H9 (cell line): ENCODE results near the gene ZFAND3. TPM values are rescaled to one million over a fixed set of nuclear protein-coding genes. Genes with fewer than 3 reads are reported as not detected.

Experiments used
- DNase-seq: peaks from one replicate; pipeline ENCODE4 v3.0.0-alpha.2; 2017
- H2AFZ ChIP-seq: one replicate; pipeline ENCODE4 v1.6.1; 2013; ENCODE audit warnings: mild to moderate bottlenecking, low read length, control low read depth, moderate library complexity
- H2AK5ac ChIP-seq: 2 replicates; pipeline ENCODE4 v1.6.1; 2013; ENCODE audit warnings: low read length, control low read depth, mixed read lengths; ENCODE audit not compliant: insufficient read length
- H2BK120ac ChIP-seq: one replicate; pipeline ENCODE4 v1.6.1; 2013; ENCODE audit warnings: low read depth, mild to moderate bottlenecking, low read length, control low read depth, inconsistent platforms; ENCODE audit not compliant: poor library complexity, severe bottlenecking
- H2BK12ac ChIP-seq: 2 replicates; pipeline ENCODE4 v1.6.1; 2013; ENCODE audit warnings: low read length, control low read depth, mixed read lengths, low read depth; ENCODE audit not compliant: insufficient read length
- H2BK15ac ChIP-seq: 2 replicates; pipeline ENCODE4 v1.6.1; 2013; ENCODE audit warnings: low read depth, low read length, control low read depth
- H2BK20ac ChIP-seq: one replicate; pipeline ENCODE4 v1.6.1; 2013; ENCODE audit warnings: low read depth, mild to moderate bottlenecking, low read length, control low read depth, inconsistent platforms; ENCODE audit not compliant: poor library complexity, severe bottlenecking
- H2BK5ac ChIP-seq: 2 replicates; pipeline ENCODE4 v1.6.1; 2013; ENCODE audit warnings: low read length, control low read depth, mixed read lengths; ENCODE audit not compliant: insufficient read length
- H3K14ac ChIP-seq: 2 replicates; pipeline ENCODE4 v1.6.1; 2013; ENCODE audit warnings: low read length, control low read depth; ENCODE audit not compliant: insufficient read depth
- H3K18ac ChIP-seq: 2 replicates; pipeline ENCODE4 v1.6.1; 2013; ENCODE audit warnings: low read depth, mild to moderate bottlenecking, mixed read lengths, low read length, control low read depth; ENCODE audit not compliant: insufficient read length
- H3K23ac ChIP-seq: 2 replicates; pipeline ENCODE4 v1.6.1; 2013; ENCODE audit warnings: low read length, control low read depth, mixed read lengths, low read depth; ENCODE audit not compliant: insufficient read length
- H3K23me2 ChIP-seq: 2 replicates; pipeline ENCODE4 v1.6.1; 2013; ENCODE audit warnings: low read depth, mild to moderate bottlenecking, mixed read lengths, low read length, control low read depth; ENCODE audit not compliant: insufficient read length, poor library complexity, severe bottlenecking
- H3K27ac ChIP-seq: 2 replicates; pipeline ENCODE4 v1.5.1; 2013; ENCODE audit warnings: low read length, control low read depth, mixed read lengths, low read depth; ENCODE audit not compliant: insufficient read length
- H3K27me3 ChIP-seq: 2 replicates; pipeline ENCODE4 v1.6.1; 2013; ENCODE audit warnings: low read length, control low read depth, inconsistent platforms; ENCODE audit not compliant: insufficient read depth
- H3K4ac ChIP-seq: 2 replicates; pipeline ENCODE4 v1.6.1; 2013; ENCODE audit warnings: low read depth, mild to moderate bottlenecking, control low read depth, inconsistent platforms, low read length, moderate library complexity
- H3K4me1 ChIP-seq: 2 replicates; pipeline ENCODE4 v1.6.1; 2013; ENCODE audit warnings: low read length, control low read depth, inconsistent platforms; ENCODE audit not compliant: insufficient read depth
- H3K4me2 ChIP-seq: 2 replicates; pipeline ENCODE4 v1.6.1; 2013; ENCODE audit warnings: low read length, control low read depth, mixed read lengths; ENCODE audit not compliant: insufficient read length, insufficient read depth
- H3K56ac ChIP-seq: 2 replicates; pipeline ENCODE4 v1.6.1; 2013; ENCODE audit warnings: low read depth, mild to moderate bottlenecking, mixed read lengths, low read length, control low read depth; ENCODE audit not compliant: insufficient read length
- H3K79me1 ChIP-seq: 2 replicates; pipeline ENCODE4 v1.6.1; 2013; ENCODE audit warnings: low read depth, mild to moderate bottlenecking, moderate library complexity, low read length, control low read depth, inconsistent platforms; ENCODE audit not compliant: insufficient read depth, poor library complexity, severe bottlenecking
- H3K79me2 ChIP-seq: 2 replicates; pipeline ENCODE4 v1.6.1; 2013; ENCODE audit warnings: low read length, control low read depth, inconsistent platforms; ENCODE audit not compliant: insufficient read depth
- H3K9ac ChIP-seq: 2 replicates; pipeline ENCODE4 v1.6.1; 2013; ENCODE audit warnings: low read length, control low read depth, mixed read lengths; ENCODE audit not compliant: insufficient read length; ENCODE audit errors: extremely low read depth
- H3K9me3 ChIP-seq: one replicate; pipeline ENCODE4 v1.6.1; 2013; ENCODE audit warnings: low read depth, low read length, inconsistent platforms; ENCODE audit not compliant: control insufficient read depth
- H3T11ph ChIP-seq: one replicate; pipeline ENCODE4 v1.6.1; 2013; ENCODE audit warnings: mild to moderate bottlenecking, low read length, control low read depth, inconsistent platforms
- H4K20me1 ChIP-seq: one replicate; pipeline ENCODE4 v1.6.1; 2013; ENCODE audit not compliant: control insufficient read depth, insufficient read length, insufficient read depth
- H4K5ac ChIP-seq: 2 replicates; pipeline ENCODE4 v1.6.1; 2013; ENCODE audit warnings: low read depth, mild to moderate bottlenecking, mixed read lengths, low read length, control low read depth; ENCODE audit not compliant: insufficient read length
- H4K8ac ChIP-seq: replicated peaks from 2 replicates; pipeline ENCODE4 v1.6.1; 2013; ENCODE audit warnings: low read length, control low read depth, mixed read lengths, low read depth; ENCODE audit not compliant: insufficient read length
- H4K91ac ChIP-seq: 2 replicates; pipeline ENCODE4 v1.6.1; 2013; ENCODE audit warnings: low read depth, mild to moderate bottlenecking, moderate library complexity, mixed read lengths, low read length, control low read depth; ENCODE audit not compliant: insufficient read length
- H3K27ac Mint-ChIP-seq, 3 experiments: 2 replicates in 2 of 3; 3 replicates in 1 of 3; pipeline ENCODE4 v1.8.0; 2020 to 2021; ENCODE audit warnings: mixed read lengths in 3 of 3, mild to moderate bottlenecking in 1 of 3, moderate library complexity in 1 of 3
- H3K27me3 Mint-ChIP-seq: 2 replicates; pipeline ENCODE4 v1.8.0; 2021; ENCODE audit warnings: low read depth, mild to moderate bottlenecking, moderate library complexity, mixed read lengths
- H3K36me3 Mint-ChIP-seq, 3 experiments: 2 replicates in 2 of 3; 3 replicates in 1 of 3; pipeline ENCODE4 v1.8.0; 2020 to 2021; ENCODE audit warnings: low read depth in 3 of 3, mixed read lengths in 3 of 3; ENCODE audit not compliant: insufficient read depth in 1 of 3
- H3K4me1 Mint-ChIP-seq, 2 experiments: 2 replicates each; pipeline ENCODE4 v1.8.0; 2020; ENCODE audit warnings: mixed read lengths in 2 of 2
- H3K4me3 Mint-ChIP-seq, 2 experiments: 2 replicates in 1 of 2; 3 replicates in 1 of 2; pipeline ENCODE4 v1.8.0; 2020 to 2021; ENCODE audit warnings: mild to moderate bottlenecking in 2 of 2, mixed read lengths in 2 of 2, moderate library complexity in 1 of 2
- H3K9me3 Mint-ChIP-seq, 2 experiments: 2 replicates in 1 of 2; 3 replicates in 1 of 2; pipeline ENCODE4 v1.8.0; 2020; ENCODE audit warnings: mild to moderate bottlenecking in 2 of 2, mixed read lengths in 2 of 2, moderate library complexity in 1 of 2
- WGBS: extraction: QIAGEN DNeasy Blood & Tissue Kit; methylation state at CpG from one replicate; pipeline ENCODE4 v1.1.7; 2013; ENCODE audit warnings: missing lambda C conversion rate, low lambda C conversion rate, mixed read lengths; ENCODE audit not compliant: insufficient read length; ENCODE audit errors: extremely low coverage; 5-methylcytosine and 5-hydroxymethylcytosine counted together
- total RNA-seq: library from RNA; stranded (reverse); gene quantifications from 2 replicates; pipeline ENCODE4 v1.2.1, GENCODE V29; 2021
- TF ChIP-seq, protein P1 (sequence below): fragments of 200-600 bp; sonication (generic); conservative IDR thresholded peaks from 3 replicates; pipeline ENCODE4 v1.8.0; 2021; ENCODE audit warnings: antibody characterized with exemption, mild to moderate bottlenecking

Gene ZFAND3
- total RNA-seq, 1 experiment from 2014 or later, result 57.7 TPM

DNA sequence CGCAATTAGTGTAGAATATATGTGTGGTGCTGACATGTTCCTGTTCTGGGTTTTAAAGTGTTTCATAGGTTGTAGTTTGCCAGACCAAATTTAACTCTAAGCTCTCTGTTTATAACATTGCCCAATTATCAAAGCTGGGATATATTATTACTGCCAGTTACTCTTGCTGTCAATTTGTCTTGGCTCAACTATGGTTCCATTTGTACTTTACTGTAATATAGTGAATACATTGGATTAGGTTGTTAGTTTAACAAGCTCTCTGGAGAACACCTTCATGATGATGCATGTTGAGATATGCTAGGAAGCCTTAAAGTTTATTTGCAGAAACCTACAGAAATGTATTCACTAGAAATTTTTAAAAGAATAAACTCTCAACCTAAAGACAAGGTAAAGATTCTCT lies 259.6 kb downstream of the ZFAND3 start:
- no peaks in the 10 kb centered on the region; a peak in 1 of 7 replicates for H3K36me3 Mint-ChIP-seq
- H3K23ac ChIP-seq, result no peak overlapping the region

More for the DNA sequence above, 259.6 kb downstream of the ZFAND3 start:
- Mint-ChIP-seq H3K4me3 (no peak overlapping the region), H3K4me1 (peaks cover 18 to 26% of the 10 kb centered on the region in 2 experiments), H3K27me3 (no peaks in the 10 kb centered on the region), H3K27ac (no peak overlapping the region), H3K9me3 (no peaks in the 10 kb centered on the region; a peak in 1 of 5 replicates)
- Histone ChIP-seq H3K4me1 (no peaks in the 10 kb centered on the region), H3K18ac (no peak overlapping the region), H3K9me3 (no peaks in the 10 kb centered on the region), H3K56ac (no peak overlapping the region), H3K9ac (no peak overlapping the region), H3K79me1 (no peaks in the 10 kb centered on the region), H4K5ac (no peak overlapping the region), H3T11ph (no peak overlapping the region), H3K14ac (no peak overlapping the region), H4K8ac (no peak overlapping the region), H4K20me1 (no peaks in the 10 kb centered on the region), H2AFZ (no peak overlapping the region), H2BK20ac (no peak overlapping the region), H2BK15ac (no peak overlapping the region), H2BK5ac (no peak overlapping the region), H4K91ac (no peak overlapping the region), H2BK12ac (no peak overlapping the region), H2AK5ac (no peak overlapping the region), H3K23me2 (no peaks in the 10 kb centered on the region), H3K4ac (no peak overlapping the region), H2BK120ac (no peak overlapping the region), H3K4me2 (no peak overlapping the region), H3K27ac (no peak overlapping the region), H3K27me3 (no peaks in the 10 kb centered on the region), H3K79me2 (no peaks in the 10 kb centered on the region)
- TF ChIP-seq, protein P1, sequence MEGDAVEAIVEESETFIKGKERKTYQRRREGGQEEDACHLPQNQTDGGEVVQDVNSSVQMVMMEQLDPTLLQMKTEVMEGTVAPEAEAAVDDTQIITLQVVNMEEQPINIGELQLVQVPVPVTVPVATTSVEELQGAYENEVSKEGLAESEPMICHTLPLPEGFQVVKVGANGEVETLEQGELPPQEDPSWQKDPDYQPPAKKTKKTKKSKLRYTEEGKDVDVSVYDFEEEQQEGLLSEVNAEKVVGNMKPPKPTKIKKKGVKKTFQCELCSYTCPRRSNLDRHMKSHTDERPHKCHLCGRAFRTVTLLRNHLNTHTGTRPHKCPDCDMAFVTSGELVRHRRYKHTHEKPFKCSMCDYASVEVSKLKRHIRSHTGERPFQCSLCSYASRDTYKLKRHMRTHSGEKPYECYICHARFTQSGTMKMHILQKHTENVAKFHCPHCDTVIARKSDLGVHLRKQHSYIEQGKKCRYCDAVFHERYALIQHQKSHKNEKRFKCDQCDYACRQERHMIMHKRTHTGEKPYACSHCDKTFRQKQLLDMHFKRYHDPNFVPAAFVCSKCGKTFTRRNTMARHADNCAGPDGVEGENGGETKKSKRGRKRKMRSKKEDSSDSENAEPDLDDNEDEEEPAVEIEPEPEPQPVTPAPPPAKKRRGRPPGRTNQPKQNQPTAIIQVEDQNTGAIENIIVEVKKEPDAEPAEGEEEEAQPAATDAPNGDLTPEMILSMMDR, result no peak
- WGBS, result no CpG with 5 or more reads among the region's 1 CpG
- no peak for DNase-seq
